SH-SY5Y (cell line): ENCODE data around the gene PRDM16.

ENCODE experiments used
- GATA2 ChIP-seq: IDR thresholded peaks from 2 replicates; pipeline ENCODE4 v1.6.1; 2011; ENCODE audit warnings: mild to moderate bottlenecking, low read depth, low read length
- GATA3 ChIP-seq: IDR thresholded peaks from 2 replicates; pipeline ENCODE4 v1.6.1; 2011; ENCODE audit warnings: low read depth, mild to moderate bottlenecking, low read length, moderate library complexity

Gene PRDM16

DNA sequence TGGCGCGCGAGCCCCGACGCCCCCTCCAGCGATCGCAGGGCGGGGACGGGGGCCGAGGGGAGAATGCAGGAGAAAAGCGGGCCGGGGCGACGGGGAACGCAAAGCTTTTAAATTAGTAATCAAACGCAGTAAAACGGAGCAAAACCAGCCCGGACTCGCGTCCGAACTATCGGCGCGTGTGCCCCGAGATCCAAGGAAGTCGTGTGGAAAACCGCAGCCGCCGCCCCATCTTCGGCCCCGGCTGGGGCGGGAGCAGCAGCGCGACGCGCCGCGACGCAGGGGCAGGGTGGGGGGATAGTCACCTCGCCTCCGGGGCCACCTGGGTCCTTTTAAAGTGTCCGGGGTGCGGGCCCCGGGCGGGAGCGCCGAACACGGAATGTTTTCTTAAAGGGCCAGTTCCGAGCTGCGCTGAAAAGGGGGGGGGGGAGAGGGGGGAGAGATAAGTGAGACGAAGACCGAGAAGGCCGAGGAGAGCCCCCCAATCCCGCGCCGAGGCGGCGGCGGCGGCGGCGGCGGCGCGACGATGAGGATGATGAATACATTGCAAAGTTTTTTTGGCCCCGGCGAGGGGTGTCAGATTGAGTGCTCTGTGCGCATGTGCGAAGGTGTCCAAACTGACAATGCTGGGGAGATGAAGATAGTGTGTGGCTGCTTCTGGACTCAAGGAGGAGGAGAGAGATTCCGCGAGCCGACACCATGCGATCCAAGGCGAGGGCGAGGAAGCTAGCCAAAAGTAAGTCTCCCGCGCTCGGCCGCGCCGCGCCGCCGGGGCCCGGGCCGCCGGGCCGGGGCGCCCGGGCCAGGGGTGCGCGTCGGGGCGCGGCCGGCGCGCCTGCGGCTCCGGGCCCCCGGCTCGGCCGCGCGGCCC, at the start of gene PRDM16:
Gene PRDM16 (plus strand): TSS at position 640 of the 868 bp plus-strand sequence. CDS start 57 bp downstream, at position 697.
- TF ChIP-seq GATA2 (no peak), GATA3 (no peak)

GRCh38 chr1:3019516-3020051, 49.4 kb upstream of the PRDM16 start:
- TF ChIP-seq GATA2 (no peak), GATA3 (no peak)

- TF ChIP-seq GATA2 (no peak), GATA3 (no peak)
These were observed 48.6 kb upstream of the PRDM16 start for GRCh38 chr1:3020263-3020909.

DNA sequence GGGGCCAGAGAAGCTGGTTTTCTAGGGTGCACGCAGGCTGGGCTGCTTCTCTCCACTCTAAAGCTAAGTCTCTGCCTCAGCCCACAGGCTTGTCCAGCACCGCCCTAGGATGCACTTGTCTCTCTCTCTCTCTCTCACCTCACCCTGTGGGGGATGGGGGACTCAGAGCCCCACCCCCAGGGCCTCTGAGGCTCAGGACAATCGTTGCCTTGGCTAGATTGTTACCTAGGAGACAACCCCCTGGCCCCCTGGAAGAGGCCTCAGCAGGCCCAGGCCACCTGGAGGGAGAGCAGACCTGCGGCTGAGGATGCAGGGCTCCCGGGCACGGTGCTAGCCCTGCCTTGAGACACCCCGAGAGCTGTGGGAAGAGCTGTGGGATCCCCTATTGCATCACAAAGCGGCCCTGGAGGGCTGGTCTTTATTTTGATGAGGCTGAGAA, 47.8 kb upstream of the PRDM16 start, which contains the start of gene ACTRT2:
Gene ACTRT2 (plus strand): TSS at position 235 of the 439 bp plus-strand sequence. CDS start 220 bp downstream, outside the sequence.
- TF ChIP-seq GATA2 (no peak), GATA3 (no peak)

- TF ChIP-seq GATA3 (no peak), GATA2 (no peak)
These were observed 47.1 kb upstream of the PRDM16 start for GRCh38 chr1:3021801-3022401.

DNA sequence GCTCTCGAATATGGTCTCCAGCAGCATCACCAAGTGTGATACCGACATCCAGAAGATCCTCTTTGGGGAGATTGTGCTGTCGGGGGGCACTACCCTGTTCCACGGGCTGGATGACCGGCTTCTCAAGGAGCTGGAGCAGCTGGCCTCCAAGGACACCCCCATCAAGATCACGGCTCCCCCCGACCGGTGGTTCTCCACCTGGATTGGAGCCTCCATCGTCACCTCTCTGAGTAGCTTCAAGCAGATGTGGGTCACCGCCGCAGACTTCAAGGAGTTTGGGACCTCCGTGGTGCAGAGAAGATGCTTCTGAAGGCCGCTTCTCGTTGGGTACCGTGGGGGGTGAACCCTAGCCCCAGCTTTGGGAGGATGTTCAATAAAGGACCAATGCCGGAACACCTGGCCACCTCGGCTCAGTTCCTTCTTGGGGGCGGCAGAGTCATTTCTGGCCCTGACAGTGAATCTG, 46.5 kb upstream of the PRDM16 start:
- TF ChIP-seq GATA3, result no peak
- no peak for TF ChIP-seq GATA2

DNA sequence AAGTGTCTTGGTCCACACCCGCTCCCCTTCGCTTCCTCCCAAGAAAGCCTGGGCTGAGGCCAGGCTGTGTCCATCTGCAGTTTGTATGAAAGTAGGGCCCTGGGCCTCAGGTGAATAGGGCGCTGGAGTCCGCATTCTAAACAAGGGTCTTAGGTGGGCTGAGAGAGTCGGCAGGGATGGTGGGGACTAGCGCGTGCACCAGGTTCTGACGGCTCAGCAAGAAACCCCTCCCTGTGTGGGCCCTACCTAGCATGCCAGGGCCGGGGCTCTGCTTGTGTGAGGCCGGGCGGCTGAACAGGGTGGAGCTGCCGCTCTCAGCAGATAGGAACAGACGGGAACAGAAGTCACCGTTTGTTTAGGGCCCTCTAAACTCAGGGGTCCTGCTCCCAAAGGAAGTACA, 46.0 kb upstream of the PRDM16 start:
- TF ChIP-seq GATA3 (no peak), GATA2 (no peak)

- TF ChIP-seq GATA3 (no peak), GATA2 (no peak)
These were observed 45.0 kb upstream of the PRDM16 start for GRCh38 chr1:3024019-3024418.

- TF ChIP-seq GATA2, result no peak
- TF ChIP-seq GATA3, result no peak
These were observed 44.4 kb upstream of the PRDM16 start for GRCh38 chr1:3024588-3024987.

DNA sequence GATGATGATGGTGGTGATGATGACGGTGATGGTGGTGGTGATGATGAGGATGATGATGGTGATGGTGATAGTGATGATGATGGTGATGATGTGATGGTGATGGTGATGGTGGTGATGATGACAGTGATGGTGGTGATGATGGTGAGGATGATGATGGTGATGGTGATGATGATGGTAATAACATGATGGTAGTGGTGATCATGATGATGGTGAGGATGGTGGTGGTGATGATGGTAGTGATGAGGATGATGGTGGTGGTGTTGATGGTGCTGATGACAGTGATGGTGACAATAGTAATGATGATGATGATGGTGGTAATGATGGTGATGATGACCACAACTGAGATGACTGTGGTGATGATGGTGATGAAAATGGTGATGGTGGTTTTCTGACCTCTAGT, 42.9 kb upstream of the PRDM16 start:
- TF ChIP-seq GATA3, result no peak
- TF ChIP-seq GATA2, result no peak

DNA sequence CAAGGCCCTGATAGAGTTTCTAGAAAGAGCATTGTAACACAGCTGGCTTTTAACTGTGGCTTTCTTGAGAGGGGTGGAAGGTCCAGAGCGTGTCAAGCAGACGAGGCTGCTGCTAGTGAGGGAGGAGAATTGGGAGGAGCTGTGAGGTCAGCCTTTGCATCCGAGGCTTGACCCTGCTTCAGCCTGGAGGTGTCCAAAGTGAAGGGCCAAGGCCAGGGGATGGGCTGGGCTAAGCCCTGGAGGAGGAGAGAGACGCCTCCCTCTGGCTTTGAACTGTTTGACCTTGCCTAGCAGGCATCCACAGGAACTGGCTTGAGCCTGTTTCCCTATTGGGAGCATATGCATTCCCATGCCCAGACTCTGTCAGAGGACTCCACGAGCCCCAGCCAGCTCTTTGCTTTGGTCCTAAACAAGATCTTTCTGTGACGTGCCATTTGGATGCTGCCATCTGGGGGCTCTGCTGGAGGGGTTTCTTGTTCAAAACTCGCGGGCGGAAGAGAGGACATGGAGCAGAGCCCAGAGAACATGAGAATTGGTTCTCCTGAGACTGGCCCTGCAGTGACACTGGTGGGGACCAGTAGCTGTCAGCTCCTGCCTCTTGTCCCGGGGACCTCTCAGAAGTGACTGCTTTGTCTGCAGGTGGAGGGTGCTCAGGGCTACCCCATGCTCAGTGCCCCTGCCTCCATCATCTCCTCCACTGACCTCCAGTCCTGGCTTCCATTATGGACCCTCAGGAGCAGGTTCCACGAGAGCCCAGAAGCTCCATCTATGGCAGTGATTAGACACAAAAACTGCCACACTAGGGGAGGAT, 42.2 kb upstream of the PRDM16 start:
- TF ChIP-seq GATA3, result no peak
- TF ChIP-seq GATA2, result no peak

- TF ChIP-seq GATA3, result no peak
- no peak for TF ChIP-seq GATA2
These were observed 41.2 kb upstream of the PRDM16 start for GRCh38 chr1:3027611-3028371.
